KMS-11 (cell line): Measurements from ENCODE around the gene SNAI1.

Experiments
- H2AFZ ChIP-seq: fragments of 200-600 bp; sonication (generic); 2 replicates; pipeline ENCODE4 v1.6.1; 2016; ENCODE audit warnings: antibody characterized with exemption, mixed run types, low read depth
- H3K27ac ChIP-seq: fragments of 200-600 bp; sonication (generic); 2 replicates; pipeline ENCODE4 v1.6.1; 2016; ENCODE audit warnings: mild to moderate bottlenecking, mixed run types
- H3K27me3 ChIP-seq: fragments of 200-600 bp; sonication (generic); 2 replicates; pipeline ENCODE4 v1.6.1; 2017; ENCODE audit warnings: mild to moderate bottlenecking, low read depth, mixed run types, moderate library complexity; ENCODE audit not compliant: insufficient read depth
- H3K36me3 ChIP-seq: fragments of 200-600 bp; sonication (generic); 2 replicates; pipeline ENCODE4 v1.6.1; 2017; ENCODE audit warnings: mild to moderate bottlenecking, mixed run types; ENCODE audit not compliant: insufficient read depth
- H3K4me1 ChIP-seq: fragments of 200-600 bp; sonication (generic); 2 replicates; pipeline ENCODE4 v1.6.1; 2016; ENCODE audit warnings: mild to moderate bottlenecking, low read depth, mixed run types; ENCODE audit not compliant: poor library complexity, severe bottlenecking
- H3K4me2 ChIP-seq: fragments of 200-600 bp; sonication (generic); 2 replicates; pipeline ENCODE4 v1.7.0; 2016; ENCODE audit warnings: mild to moderate bottlenecking, mixed run types
- H3K4me3 ChIP-seq: fragments of 200-600 bp; sonication (generic); IDR thresholded peaks from 2 replicates; pipeline ENCODE4 v1.6.1; 2017; ENCODE audit warnings: low read depth, low read length, mixed read lengths; ENCODE audit not compliant: insufficient read depth
- H3K79me2 ChIP-seq: fragments of 200-600 bp; sonication (generic); 2 replicates; pipeline ENCODE4 v1.6.1; 2016; ENCODE audit warnings: low read depth, mixed run types; ENCODE audit not compliant: insufficient read depth
- H3K9ac ChIP-seq: fragments of 200-600 bp; sonication (generic); 2 replicates; pipeline ENCODE4 v1.6.1; 2016; ENCODE audit warnings: mild to moderate bottlenecking, mixed run types
- H4K20me1 ChIP-seq: fragments of 200-600 bp; sonication (generic); 2 replicates; pipeline ENCODE4 v1.6.1; 2016; ENCODE audit warnings: mild to moderate bottlenecking, mixed run types; ENCODE audit not compliant: insufficient read depth
- CTCF ChIP-seq: fragments of 200-600 bp; sonication (generic); conservative IDR thresholded peaks from 2 replicates; pipeline ENCODE4 v1.6.1; 2017; ENCODE audit warnings: low read depth, mild to moderate bottlenecking, antibody characterized with exemption, low read length, moderate library complexity, mixed read lengths

Gene SNAI1

GRCh38 chr20:50020288-50020687 lies 37.5 kb downstream of the SNAI1 start:
- Histone ChIP-seq H3K4me1 (peaks cover 11% of the 10 kb centered on the region), H3K9ac (no peak overlapping the region), H3K27ac (no peak overlapping the region), H3K4me3 (no peak overlapping the region), H3K36me3 (no peaks in the 10 kb centered on the region), H2AFZ (no peak overlapping the region), H3K4me2 (no peak overlapping the region), H3K27me3 (peaks cover 18% of the 10 kb centered on the region), H3K79me2 (no peaks in the 10 kb centered on the region), H4K20me1 (no peaks in the 10 kb centered on the region)
- TF ChIP-seq CTCF, result no peak

- Histone ChIP-seq H4K20me1 (no peaks in the 10 kb centered on the region), H3K4me1 (peaks cover 11% of the 10 kb centered on the region), H3K36me3 (no peaks in the 10 kb centered on the region), H2AFZ (0 out of 2 replicates have a peak overlapping the region, but pooled peaks have one; percentile 4), H3K4me3 (no peak overlapping the region), H3K27me3 (peaks cover 18% of the 10 kb centered on the region), H3K4me2 (peak overlapping the region; percentile 27), H3K27ac (no peak overlapping the region), H3K9ac (no peak overlapping the region), H3K79me2 (no peaks in the 10 kb centered on the region)
- TF ChIP-seq CTCF, result no peak
Observed at GRCh38 chr20:50022676-50023075, 39.9 kb downstream of the SNAI1 start.

- no peaks in the 10 kb centered on the region for H3K36me3 ChIP-seq
- TF ChIP-seq CTCF, result no peak
- H3K27ac ChIP-seq, result no peak overlapping the region
- H4K20me1 ChIP-seq, result no peaks in the 10 kb centered on the region
- no peaks in the 10 kb centered on the region for H3K79me2 ChIP-seq
- peak overlapping the region; percentile 27 for H3K4me2 ChIP-seq
- no peak overlapping the region for H3K4me3 ChIP-seq
- H2AFZ ChIP-seq, result 0 out of 2 replicates have a peak overlapping the region, but pooled peaks have one; percentile 4
- H3K4me1 ChIP-seq, result peaks cover 11% of the 10 kb centered on the region
- peaks cover 18% of the 10 kb centered on the region for H3K27me3 ChIP-seq
- no peak overlapping the region for H3K9ac ChIP-seq
Observed at GRCh38 chr20:50023116-50023805, 40.5 kb downstream of the SNAI1 start.

DNA sequence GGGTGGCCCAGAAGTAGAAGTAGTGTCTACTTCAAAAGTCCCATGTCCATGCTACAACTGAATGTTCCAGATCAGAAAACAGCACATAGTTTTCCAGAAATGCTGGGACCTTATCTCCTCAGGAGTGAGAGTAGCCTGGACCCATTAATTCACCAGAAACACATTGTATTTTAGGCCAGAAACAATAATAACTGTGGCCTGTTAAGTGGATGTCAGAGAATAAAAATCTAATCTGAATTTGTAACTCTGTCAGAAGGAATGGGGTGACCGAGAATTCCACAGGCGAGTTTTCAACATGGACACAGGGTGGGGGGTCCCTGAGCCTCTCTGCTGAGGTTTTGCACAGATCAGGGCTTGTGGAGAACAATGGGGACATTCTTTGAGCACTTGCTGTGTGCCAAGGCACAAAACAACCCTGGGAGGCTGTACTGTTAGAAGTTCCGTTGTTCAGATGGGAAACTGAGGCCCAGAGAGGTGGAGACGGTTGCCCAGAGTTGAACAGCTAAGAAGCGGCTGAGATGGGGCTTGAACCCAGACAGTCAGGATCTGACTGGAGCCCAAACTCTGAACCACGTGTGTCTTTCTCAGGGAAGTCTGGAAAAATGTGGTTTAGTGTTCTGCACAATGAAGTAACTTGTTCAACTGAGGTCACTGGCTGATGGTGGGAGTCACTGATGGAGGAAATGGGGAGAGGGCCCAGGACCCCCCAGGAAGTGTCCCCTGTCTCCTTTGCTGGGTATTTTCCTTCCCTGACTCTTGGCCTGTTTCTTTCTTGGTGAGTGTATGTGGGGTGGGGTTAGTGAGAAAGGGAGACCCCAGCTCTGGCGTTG lies 44.2 kb downstream of the SNAI1 start:
- Histone ChIP-seq H3K27ac (no peak overlapping the region), H3K79me2 (no peaks in the 10 kb centered on the region), H2AFZ (no peak overlapping the region), H3K4me2 (no peak overlapping the region), H3K4me3 (no peak overlapping the region), H4K20me1 (no peaks in the 10 kb centered on the region), H3K36me3 (no peaks in the 10 kb centered on the region), H3K9ac (no peak overlapping the region), H3K27me3 (peaks cover 18% of the 10 kb centered on the region), H3K4me1 (peaks cover 11% of the 10 kb centered on the region)
- no peak for TF ChIP-seq CTCF
